NCI-H526 treated with DMSO at 0.1 percent for 48 hours (cell line): Measurements from ENCODE around the gene RPS3A.
"Not testable (repeated sequence)": the region's sequence is repeated elsewhere in the genome, so short reads cannot be mapped to it uniquely, and the experiment has no call there.

Experiments
- DNase-seq: peaks from one replicate; lab custom pipeline; 2025; lab: John Stamatoyannopoulos, UW

The RPS3A gene

GRCh38 chr4:151099229-151099975, at the start of gene RPS3A:
Gene RPS3A (plus strand): TSS chr4:151099628. CDS start chr4:151099653, 25 bp downstream.
- DNase-seq = peak; percentile 92

GRCh38 chr4:151052785-151053184, 46.6 kb upstream of the RPS3A start:
- DNase-seq = no peak

GRCh38 chr4:151055539-151055938, 43.9 kb upstream of the RPS3A start:
- DNase-seq = no peak

- not testable (repeated sequence) for DNase-seq
Observed at GRCh38 chr4:151063143-151063542, 36.3 kb upstream of the RPS3A start.

GRCh38 chr4:151067316-151067970, 32.0 kb upstream of the RPS3A start:
- no peak for DNase-seq

- DNase-seq = no peak
Observed at GRCh38 chr4:151074416-151074916, 25.0 kb upstream of the RPS3A start.

- not testable (repeated sequence) for DNase-seq
Observed at GRCh38 chr4:151077978-151078377, 21.4 kb upstream of the RPS3A start.

GRCh38 chr4:151087467-151087866, 12.0 kb upstream of the RPS3A start:
- DNase-seq = no peak

- no peak for DNase-seq
Observed at GRCh38 chr4:151091047-151091446, 8.4 kb upstream of the RPS3A start.

GRCh38 chr4:151092488-151092887, 6.9 kb upstream of the RPS3A start:
- no peak for DNase-seq

- no peak for DNase-seq
Observed at GRCh38 chr4:151093203-151093602, 6.2 kb upstream of the RPS3A start.

GRCh38 chr4:151094290-151094751, 5.1 kb upstream of the RPS3A start:
- no peak for DNase-seq

- no peak for DNase-seq
Observed at GRCh38 chr4:151095142-151095541, 4.3 kb upstream of the RPS3A start.

GRCh38 chr4:151097759-151098158, 1.7 kb upstream of the RPS3A start:
- no peak for DNase-seq

GRCh38 chr4:151098979-151099228, 524 bp upstream of the RPS3A start:
- no peak for DNase-seq

GRCh38 chr4:151099976-151100417, 569 bp downstream of the RPS3A start:
- DNase-seq = no peak

- no peak for DNase-seq
Observed at GRCh38 chr4:151100531-151100930, 1.1 kb downstream of the RPS3A start.

- DNase-seq = no peak
Observed at GRCh38 chr4:151103758-151104157, 4.3 kb downstream of the RPS3A start.

- no peak for DNase-seq
Observed at GRCh38 chr4:151104621-151105020, 5.2 kb downstream of the RPS3A start.

GRCh38 chr4:151105454-151106032, 6.1 kb downstream of the RPS3A start:
- DNase-seq = no peak

GRCh38 chr4:151107063-151107462, 7.6 kb downstream of the RPS3A start:
- DNase-seq = no peak

GRCh38 chr4:151110236-151110635, 10.8 kb downstream of the RPS3A start:
- no peak for DNase-seq

GRCh38 chr4:151114338-151114737, 14.9 kb downstream of the RPS3A start:
- DNase-seq = no peak
